GM18508 (cell line): ENCODE measurements around the gene PKP1.

Experiments
- ATAC-seq: cut with Tn5 transposase; IDR thresholded peaks from one replicate; pipeline ENCODE4 v1.9.1; 2021; ENCODE audit warnings: moderate number of reproducible peaks; ENCODE audit not compliant: insufficient read depth, unreplicated experiment

Gene PKP1

GRCh38 chr1:201259476-201260235, 23.6 kb upstream of the PKP1 start:
- no peak for ATAC-seq

- no peak for ATAC-seq
Observed at GRCh38 chr1:201260236-201260590, 23.1 kb upstream of the PKP1 start.

- ATAC-seq = no peak
Observed at GRCh38 chr1:201260648-201261311, 22.5 kb upstream of the PKP1 start.

- ATAC-seq = no peak
Observed at GRCh38 chr1:201261771-201262547, 21.3 kb upstream of the PKP1 start.

GRCh38 chr1:201262963-201263608, 20.2 kb upstream of the PKP1 start:
- no peak for ATAC-seq

GRCh38 chr1:201264072-201264471, 19.2 kb upstream of the PKP1 start:
- ATAC-seq = no peak

GRCh38 chr1:201264554-201264953, 18.8 kb upstream of the PKP1 start:
- no peak for ATAC-seq

- no peak for ATAC-seq
Observed at GRCh38 chr1:201265756-201266155, 17.6 kb upstream of the PKP1 start.

GRCh38 chr1:201266276-201266675, 17.0 kb upstream of the PKP1 start:
- no peak for ATAC-seq

GRCh38 chr1:201266774-201267173, 16.5 kb upstream of the PKP1 start:
- no peak for ATAC-seq

- no peak for ATAC-seq
Observed at GRCh38 chr1:201267481-201268229, 15.7 kb upstream of the PKP1 start.

GRCh38 chr1:201268604-201269151, 14.6 kb upstream of the PKP1 start:
- no peak for ATAC-seq

GRCh38 chr1:201269281-201269680, 14.0 kb upstream of the PKP1 start:
- no peak for ATAC-seq

GRCh38 chr1:201269900-201270410, 13.4 kb upstream of the PKP1 start:
- no peak for ATAC-seq

GRCh38 chr1:201270616-201271390, 12.5 kb upstream of the PKP1 start:
- ATAC-seq = no peak

- ATAC-seq = no peak
Observed at GRCh38 chr1:201272799-201273198, 10.5 kb upstream of the PKP1 start.

GRCh38 chr1:201274616-201275252, 8.6 kb upstream of the PKP1 start:
- no peak for ATAC-seq

GRCh38 chr1:201275253-201275666, 8.0 kb upstream of the PKP1 start:
- no peak for ATAC-seq
